ENCODE measurements around the gene TUBB.
A peak's percentile ranks its signal among the peaks of the same experiment; 100 is the strongest.
"Not testable (repeated sequence)": the region's sequence is repeated elsewhere in the genome, so short reads cannot be mapped to it uniquely, and the experiment has no call there.

The TUBB gene

DNA sequence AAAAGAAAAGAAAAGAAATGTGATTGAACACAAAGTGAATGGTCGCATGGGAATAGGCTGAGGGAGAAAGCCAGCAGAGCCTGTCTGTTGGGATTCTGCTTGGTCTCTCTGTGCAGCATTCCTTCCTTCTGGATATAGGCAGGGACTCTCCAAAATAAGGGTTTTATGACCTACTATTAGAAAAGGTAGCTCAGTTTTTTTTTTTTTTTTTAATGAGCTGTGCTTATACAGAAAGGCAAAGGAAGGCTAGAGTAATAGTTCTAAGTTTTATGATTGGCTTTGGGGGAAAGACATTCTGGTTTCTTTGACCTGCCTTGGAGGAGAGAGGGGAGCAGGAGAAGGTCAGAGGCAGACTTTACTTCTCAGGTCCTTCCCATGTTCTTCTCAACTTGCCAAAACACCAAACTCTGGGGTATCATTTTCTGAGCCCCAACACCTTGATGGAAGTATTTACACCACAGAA, 43.0 kb downstream of the TUBB start:
- no peak for DNase-seq

DNA sequence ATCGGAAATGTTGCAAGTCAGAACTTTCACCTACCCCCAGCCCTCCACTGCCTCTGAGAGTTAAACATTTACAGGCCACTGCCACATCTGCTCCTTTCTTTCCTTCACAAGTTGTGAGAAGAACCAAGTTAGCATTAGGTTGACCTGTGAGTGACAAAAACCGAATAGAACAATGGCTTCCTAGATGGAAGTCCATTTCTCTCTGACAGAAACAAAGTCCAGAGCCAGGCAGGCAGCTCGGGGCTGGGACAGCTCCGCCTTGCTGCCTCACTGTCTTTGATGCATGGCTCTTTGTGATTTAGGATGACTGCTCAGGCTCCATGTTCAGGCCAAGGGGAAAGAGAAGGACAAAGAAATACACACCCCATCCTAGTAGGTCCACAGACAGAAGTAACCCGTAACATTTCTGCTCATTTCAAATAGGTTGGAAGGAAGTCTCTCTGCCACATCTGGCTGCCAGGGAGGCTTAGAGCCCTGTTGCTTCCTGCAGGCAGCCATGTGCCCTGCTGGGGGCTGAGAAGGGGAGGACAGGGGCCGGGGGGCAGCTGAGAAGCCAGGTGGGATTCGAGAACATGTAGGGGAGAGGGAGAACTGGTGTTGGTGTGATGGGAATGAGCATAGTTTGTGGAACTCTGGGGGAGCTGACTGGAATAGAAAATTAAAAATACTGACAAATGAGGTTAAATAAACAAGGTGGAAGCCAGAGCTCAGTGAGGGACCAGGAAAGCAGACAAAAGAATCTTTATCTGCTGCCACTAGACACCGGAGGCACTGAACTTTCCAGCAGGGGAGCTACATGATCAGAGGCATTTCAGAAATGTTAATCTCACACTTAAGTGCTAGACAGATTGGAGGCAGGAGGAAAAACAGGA, 43.7 kb downstream of the TUBB start:
- no peak for DNase-seq

DNA sequence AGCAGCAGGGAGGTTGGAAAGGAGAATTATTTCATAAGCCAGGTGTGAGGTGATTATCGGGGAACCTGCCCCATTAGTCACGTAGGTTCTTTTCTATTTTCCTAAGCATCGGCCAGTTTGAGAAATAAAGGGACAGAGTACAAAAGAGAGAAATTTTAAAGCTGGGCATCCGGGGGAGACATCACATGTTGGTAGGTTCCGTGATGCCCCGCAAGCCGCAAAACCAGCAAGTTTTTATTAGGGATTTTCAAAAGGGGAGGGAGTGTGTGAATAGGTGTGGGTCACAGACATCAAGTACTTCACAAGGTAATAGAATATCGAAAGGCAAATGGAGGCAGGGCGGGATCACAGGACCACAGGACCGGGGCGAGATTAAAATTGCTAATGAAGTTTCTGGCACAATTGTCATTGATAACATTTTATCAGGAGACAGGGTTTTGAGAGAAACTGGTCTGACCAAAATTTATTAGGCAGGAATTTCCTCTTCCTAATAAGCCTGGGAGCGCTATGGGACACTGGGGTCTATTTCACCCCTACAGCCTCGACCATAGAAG, 44.4 kb downstream of the TUBB start:
- DNase-seq: not testable (repeated sequence)

DNA sequence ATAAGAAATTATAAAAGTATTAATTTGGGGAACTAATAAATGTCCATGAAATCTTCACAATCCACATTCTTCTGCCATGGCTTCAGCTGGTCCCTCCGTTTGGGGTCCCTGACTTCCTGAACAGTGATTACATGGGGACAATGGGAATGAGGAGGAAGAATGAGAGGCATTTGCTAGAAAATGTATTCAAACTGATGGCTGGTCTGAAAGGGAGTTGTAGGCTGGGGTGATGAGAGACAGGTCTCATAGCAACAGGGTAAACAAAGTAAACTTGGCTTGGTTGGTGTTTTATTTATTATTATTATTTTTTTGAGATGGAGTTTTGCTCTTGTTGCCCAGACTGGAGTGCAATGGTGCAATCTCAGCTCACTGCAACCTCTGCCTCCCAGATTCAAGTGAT, 45.3 kb downstream of the TUBB start:
- DNase-seq: not testable (repeated sequence)

DNA sequence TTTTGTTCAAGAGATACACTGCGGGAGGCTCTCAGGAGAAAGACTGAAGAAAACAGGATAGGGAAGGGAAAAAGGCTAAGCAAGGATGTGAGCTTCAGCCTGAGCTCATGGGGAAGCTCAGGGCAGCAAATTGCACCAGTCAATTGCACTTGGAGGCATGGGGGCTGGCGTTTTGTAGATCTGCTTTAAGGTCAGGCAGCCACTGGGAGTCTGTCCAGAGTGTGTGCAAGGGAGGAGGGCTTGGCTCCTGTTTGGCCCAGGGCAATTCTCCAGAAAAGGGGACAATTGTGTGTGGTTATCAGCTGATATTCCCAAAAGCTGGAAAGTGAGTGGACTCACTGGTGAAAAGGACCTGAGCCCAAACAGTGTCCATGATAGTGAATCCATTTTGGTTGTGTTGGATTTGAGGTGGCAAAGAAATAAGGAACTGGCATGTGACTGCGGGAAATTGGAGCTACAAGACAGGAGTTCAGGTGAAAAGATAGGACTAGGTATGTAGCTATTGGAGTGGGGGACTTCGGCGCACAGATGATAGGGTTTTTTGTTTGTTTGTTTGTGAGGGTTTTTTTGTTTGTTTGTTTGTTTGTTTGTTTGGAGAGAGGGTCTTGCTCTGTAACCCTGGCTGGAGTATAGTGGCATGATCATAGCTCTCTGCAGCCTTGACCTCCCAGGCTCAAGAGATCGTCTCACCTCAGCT, 46.5 kb downstream of the TUBB start:
- DNase-seq: no peak

DNA sequence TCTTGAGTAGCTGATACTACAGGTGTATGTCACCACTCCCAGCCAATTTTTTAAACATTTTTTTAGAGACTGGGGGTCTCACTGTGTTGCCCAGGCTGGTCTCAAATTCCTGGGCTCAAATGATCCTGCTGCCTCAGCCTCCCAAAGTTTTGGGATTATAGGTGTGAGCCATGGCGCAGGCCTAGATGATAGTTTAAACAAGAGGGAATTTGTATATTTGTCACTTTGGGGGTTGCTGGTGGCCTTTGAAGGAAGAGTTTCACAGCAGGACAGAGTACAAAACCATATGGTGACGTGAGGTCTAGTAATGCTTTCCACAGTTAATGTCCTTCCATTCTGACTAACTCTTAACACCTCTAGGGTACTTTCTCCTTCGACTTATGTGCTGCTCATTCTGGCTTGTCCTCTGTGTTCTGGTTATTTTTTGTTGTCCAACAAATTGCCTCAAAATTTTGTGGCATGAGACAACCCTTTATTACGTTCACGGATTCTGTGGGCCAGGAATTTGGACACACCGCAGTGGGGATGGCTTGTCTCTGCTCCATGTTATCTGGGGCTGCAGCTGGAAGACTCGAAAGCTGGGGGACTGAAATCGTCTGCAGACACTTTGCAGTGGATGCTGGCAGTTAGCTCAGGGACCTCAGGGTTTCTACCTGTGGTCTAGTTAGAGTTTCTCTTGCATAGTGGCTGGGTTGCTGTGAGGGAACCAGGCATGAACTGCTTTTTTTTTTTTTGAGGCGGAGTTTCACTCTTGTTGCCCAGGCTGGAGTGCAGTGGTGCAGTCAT, 47.2 kb downstream of the TUBB start:
- no peak for DNase-seq

DNA sequence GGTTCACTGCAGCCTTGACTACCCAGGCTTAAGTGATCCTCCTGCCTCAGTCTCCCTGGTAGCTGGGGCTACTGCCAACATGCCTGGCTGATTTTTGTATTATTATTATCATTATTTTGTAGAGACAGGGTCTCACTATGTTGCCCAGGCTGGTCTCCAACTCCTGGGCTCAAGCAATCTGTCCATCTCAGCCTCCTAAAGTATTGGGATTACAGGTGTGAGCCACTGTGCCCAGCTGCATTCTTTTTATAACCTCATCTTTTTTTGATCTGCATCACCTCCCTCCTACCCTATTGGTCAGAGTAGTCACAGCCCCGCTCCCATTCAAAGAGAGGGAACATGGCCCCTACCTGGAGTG, 47.8 kb downstream of the TUBB start:
- DNase-seq: no peak

DNA sequence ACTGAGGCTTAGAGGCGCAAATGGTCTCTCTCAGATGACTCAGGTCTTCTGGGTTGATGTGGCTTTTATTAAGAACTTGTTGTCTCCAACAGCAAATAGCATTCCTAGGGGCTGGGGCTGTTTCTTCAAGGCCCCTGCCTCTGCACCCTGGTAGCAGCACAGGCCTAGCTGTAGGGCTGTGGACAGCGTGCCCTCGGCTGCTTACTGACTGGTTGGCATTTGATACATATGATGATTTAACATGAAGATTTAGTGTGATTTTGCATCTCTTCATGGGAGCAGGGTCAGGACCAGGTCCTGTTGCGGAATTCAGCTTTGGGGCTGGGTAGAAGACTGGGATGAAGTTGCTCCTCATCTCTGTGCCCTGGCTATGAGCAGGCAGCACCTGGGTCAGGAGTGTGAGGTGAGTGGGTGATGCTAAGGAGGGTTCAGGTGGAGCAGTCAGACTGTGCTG, 48.5 kb downstream of the TUBB start:
- DNase-seq: no peak

DNA sequence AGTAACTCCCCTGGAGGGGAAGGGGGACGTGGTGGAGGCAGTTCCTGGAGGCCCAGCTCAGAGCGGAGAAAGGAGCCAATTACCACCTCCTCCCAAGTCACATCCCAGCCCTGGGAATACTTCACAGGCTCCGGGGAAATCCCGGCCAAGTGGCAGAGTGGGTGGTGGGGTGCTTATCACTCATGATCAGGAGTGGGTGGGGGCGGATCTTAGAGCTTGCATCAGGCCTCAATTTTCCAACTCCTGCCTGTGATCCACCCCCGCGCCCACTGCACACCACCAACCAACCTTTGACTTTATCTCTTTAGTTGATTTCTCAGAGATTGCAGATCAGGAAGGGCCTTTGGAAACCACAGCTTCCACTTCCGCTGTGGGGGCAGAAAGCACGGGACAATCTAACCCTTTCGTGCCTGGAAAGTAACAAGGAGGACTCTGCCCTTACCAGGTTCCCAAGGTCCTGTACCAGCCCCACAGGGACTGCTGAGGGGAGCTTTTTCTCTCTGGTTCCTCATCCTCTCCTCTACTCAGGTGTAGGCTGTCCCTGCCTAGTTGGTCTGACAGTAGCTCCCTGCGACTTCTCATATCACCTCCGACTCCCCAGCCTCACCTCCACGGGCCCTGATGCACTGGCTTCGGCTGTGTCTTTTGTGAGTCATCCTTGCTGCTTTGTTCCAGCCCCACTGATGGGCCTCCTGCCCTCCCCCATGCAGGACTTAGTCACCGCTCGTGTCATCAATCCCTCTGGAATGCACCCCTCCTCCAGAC, 49.1 kb downstream of the TUBB start:
- DNase-seq: peak; percentile 31 to 45

DNA sequence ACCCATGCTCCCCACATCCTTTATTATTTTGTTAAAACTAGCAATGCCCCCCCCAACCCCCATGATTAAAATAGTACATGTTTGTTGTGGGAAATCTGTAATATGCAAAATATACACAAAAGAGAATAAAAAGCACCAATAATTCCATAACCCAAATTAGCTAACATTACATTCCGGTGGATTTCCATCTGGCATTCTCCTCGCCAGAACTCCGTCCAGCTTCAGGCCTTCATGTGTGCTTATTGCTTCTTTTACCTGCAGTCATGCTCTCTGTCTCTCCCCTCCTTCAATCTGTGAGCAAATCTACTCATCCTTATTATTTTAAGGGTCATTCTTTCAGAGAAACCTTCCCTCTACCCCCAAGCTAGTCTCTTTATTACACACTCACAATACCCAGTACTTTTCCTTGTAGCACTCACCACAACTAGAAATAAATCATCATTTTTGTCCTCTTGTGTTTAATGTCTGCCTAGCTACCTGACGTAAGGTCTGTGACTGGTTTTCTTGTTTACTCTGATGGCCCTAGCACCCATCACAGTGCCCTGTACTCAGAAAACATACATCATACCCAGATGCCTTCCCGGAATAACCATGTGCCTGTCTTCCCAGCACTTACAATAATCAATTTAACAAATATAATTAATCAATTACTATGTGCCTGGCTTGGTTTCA, 49.8 kb downstream of the TUBB start:
- DNase-seq: no peak

DNA sequence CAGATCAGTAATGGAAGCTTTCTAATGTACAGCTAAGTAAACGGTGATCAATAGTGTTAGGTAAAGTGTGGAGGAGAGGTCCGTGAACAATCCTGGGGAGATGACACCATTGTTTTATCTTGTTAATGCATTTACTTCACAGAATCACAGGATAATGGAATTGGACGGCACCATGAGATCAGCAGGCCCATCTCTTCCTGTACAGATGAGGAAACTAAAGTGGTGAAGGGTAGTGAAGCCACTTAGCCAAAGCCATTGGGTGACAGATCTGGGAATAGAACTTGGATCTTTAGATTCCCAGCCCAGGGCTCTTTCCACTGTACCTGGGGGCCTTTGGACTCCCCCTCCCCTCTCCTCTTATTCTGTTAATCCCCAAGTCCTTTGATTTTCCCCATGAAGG, 50.4 kb downstream of the TUBB start:
- no peak for DNase-seq

DNA sequence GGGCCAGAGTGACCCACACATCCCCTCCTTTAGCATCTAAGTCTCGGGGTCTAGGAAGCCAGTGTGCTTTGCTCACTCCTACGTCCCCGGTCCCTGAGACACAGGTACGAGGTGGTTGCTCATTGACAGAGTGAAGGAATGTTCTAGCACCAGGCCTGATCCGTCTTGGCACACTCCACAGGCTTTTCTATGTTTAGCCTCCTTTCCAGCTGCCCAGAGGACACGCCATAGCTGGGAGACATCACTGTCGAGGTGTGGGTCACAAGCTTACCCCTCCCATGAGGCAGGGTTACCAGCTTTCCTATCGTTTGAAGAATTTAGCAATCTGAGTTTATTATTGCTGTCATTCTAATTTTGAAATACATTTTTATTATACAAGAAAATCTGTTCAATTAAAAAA, 54.5 kb downstream of the TUBB start:
- DNase-seq: no peak

All from CD4-positive, alpha-beta T cell treated with Interferon alpha-2 for 1 hour (primary cell).